Activated T-helper 17 cell treated with anti-CD3 and anti-CD28 coated beads, Interleukin-2, amount 50 U/mL, for 72 hours (primary cell): ENCODE data around the gene B9D1. TPM values are rescaled to one million over a fixed set of nuclear protein-coding genes. Genes with fewer than 3 reads are reported as not detected.
A peak's percentile ranks its signal among the peaks of the same experiment; 100 is the strongest.

Experiments
- ATAC-seq: fragments of 150-1000 bp; cut with Tn5 transposase; replicated peaks from 2 replicates; pipeline ENCODE4 v1.10.0; 2021; ENCODE audit warnings: mild to moderate bottlenecking, moderate library complexity
- H3K27ac Mint-ChIP-seq: one replicate; pipeline ENCODE4 v1.8.0; 2022; ENCODE audit warnings: mixed read lengths
- H3K27me3 Mint-ChIP-seq: one replicate; pipeline ENCODE4 v1.8.0; 2022; ENCODE audit warnings: mixed read lengths
- H3K36me3 Mint-ChIP-seq: one replicate; pipeline ENCODE4 v1.8.0; 2022; ENCODE audit warnings: low read depth, mild to moderate bottlenecking, mixed read lengths
- H3K4me1 Mint-ChIP-seq: one replicate; pipeline ENCODE4 v1.8.0; 2022; ENCODE audit warnings: mixed read lengths
- H3K4me3 Mint-ChIP-seq: one replicate; pipeline ENCODE4 v1.8.0; 2022; ENCODE audit warnings: mild to moderate bottlenecking, mixed read lengths
- H3K9me3 Mint-ChIP-seq: one replicate; pipeline ENCODE4 v1.8.0; 2022; ENCODE audit warnings: mixed read lengths
- total RNA-seq, 2 donors: library from RNA; stranded (reverse); gene quantifications; one replicate each; pipeline ENCODE4 v1.2.3, GENCODE V29; 2022

The B9D1 gene
- total RNA-seq, 2 donors from 2014 or later: 2.8 to 3.4 TPM

- no peak for ATAC-seq
- Mint-ChIP-seq H3K27ac (no peak overlapping the region), H3K27me3 (peaks cover 19% of the 10 kb centered on the region), H3K4me1 (peaks cover 22% of the 10 kb centered on the region), H3K9me3 (no peaks in the 10 kb centered on the region), H3K36me3 (no peaks in the 10 kb centered on the region), H3K4me3 (no peak overlapping the region)
Measured at GRCh38 chr17:19310151-19310550, 52.4 kb downstream of the B9D1 start.

- Mint-ChIP-seq H3K4me3 (no peak overlapping the region), H3K36me3 (no peaks in the 10 kb centered on the region), H3K27ac (no peak overlapping the region), H3K9me3 (no peaks in the 10 kb centered on the region), H3K27me3 (peaks cover 19% of the 10 kb centered on the region), H3K4me1 (peaks cover 23% of the 10 kb centered on the region)
- no peak for ATAC-seq
Measured at GRCh38 chr17:19309701-19310100, 52.8 kb downstream of the B9D1 start.

GRCh38 chr17:19308398-19308797 is 54.1 kb downstream of the B9D1 start:
- ATAC-seq: no peak

GRCh38 chr17:19307521-19307920 is 55.0 kb downstream of the B9D1 start:
- Mint-ChIP-seq H3K27me3 (peaks cover 19% of the 10 kb centered on the region), H3K27ac (no peak overlapping the region), H3K4me3 (no peak overlapping the region), H3K4me1 (peaks cover 23% of the 10 kb centered on the region), H3K36me3 (no peaks in the 10 kb centered on the region), H3K9me3 (no peaks in the 10 kb centered on the region)
- no peak for ATAC-seq

More at GRCh38 chr17:19308398-19308797, 54.1 kb downstream of the B9D1 start:
- H3K4me3 Mint-ChIP-seq: no peak overlapping the region
- no peaks in the 10 kb centered on the region for H3K36me3 Mint-ChIP-seq
- H3K9me3 Mint-ChIP-seq: no peaks in the 10 kb centered on the region
- H3K4me1 Mint-ChIP-seq: peaks cover 23% of the 10 kb centered on the region
- no peak overlapping the region for H3K27ac Mint-ChIP-seq
- H3K27me3 Mint-ChIP-seq: peaks cover 19% of the 10 kb centered on the region

- Mint-ChIP-seq H3K9me3 (no peaks in the 10 kb centered on the region), H3K27ac (no peak overlapping the region), H3K27me3 (peaks cover 19% of the 10 kb centered on the region), H3K4me1 (peaks cover 23% of the 10 kb centered on the region), H3K4me3 (peak overlapping the region; percentile 52), H3K36me3 (no peaks in the 10 kb centered on the region)
- peak; percentile 96 for ATAC-seq
Measured at GRCh38 chr17:19306160-19307111, 56.1 kb downstream of the B9D1 start.

- Mint-ChIP-seq H3K36me3 (no peaks in the 10 kb centered on the region), H3K4me3 (peak overlapping the region; percentile 52), H3K4me1 (peaks cover 23% of the 10 kb centered on the region), H3K9me3 (no peaks in the 10 kb centered on the region), H3K27me3 (peaks cover 19% of the 10 kb centered on the region), H3K27ac (no peak overlapping the region)
- no peak for ATAC-seq
Measured at GRCh38 chr17:19305761-19306159, 56.8 kb downstream of the B9D1 start.

- H3K4me1 Mint-ChIP-seq: peaks cover 23% of the 10 kb centered on the region
- H3K4me3 Mint-ChIP-seq: peak overlapping the region; percentile 52
- H3K27me3 Mint-ChIP-seq: peaks cover 19% of the 10 kb centered on the region
- no peak overlapping the region for H3K27ac Mint-ChIP-seq
- H3K36me3 Mint-ChIP-seq: no peaks in the 10 kb centered on the region
- ATAC-seq: no peak
- no peaks in the 10 kb centered on the region for H3K9me3 Mint-ChIP-seq
Measured at GRCh38 chr17:19305256-19305655, 57.3 kb downstream of the B9D1 start.

GRCh38 chr17:19304751-19305150 is 57.8 kb downstream of the B9D1 start:
- no peaks in the 10 kb centered on the region for H3K36me3 Mint-ChIP-seq
- peaks cover 19% of the 10 kb centered on the region for H3K27me3 Mint-ChIP-seq
- no peak for ATAC-seq
- H3K27ac Mint-ChIP-seq: no peak overlapping the region
- no peaks in the 10 kb centered on the region for H3K9me3 Mint-ChIP-seq
- H3K4me1 Mint-ChIP-seq: peaks cover 23% of the 10 kb centered on the region
- H3K4me3 Mint-ChIP-seq: no peak overlapping the region

GRCh38 chr17:19304209-19304608 is 58.3 kb downstream of the B9D1 start:
- H3K4me3 Mint-ChIP-seq: no peak overlapping the region
- peaks cover 19% of the 10 kb centered on the region for H3K27me3 Mint-ChIP-seq
- no peaks in the 10 kb centered on the region for H3K36me3 Mint-ChIP-seq
- H3K27ac Mint-ChIP-seq: no peak overlapping the region
- H3K9me3 Mint-ChIP-seq: no peaks in the 10 kb centered on the region
- H3K4me1 Mint-ChIP-seq: peaks cover 23% of the 10 kb centered on the region
- no peak for ATAC-seq

- Mint-ChIP-seq H3K4me1 (peaks cover 23% of the 10 kb centered on the region), H3K27me3 (peaks cover 18% of the 10 kb centered on the region), H3K4me3 (no peak overlapping the region)
Measured at GRCh38 chr17:19303367-19303776, 59.2 kb downstream of the B9D1 start.

GRCh38 chr17:19302791-19303331 is 59.7 kb downstream of the B9D1 start:
- H3K36me3 Mint-ChIP-seq: no peaks in the 10 kb centered on the region

More at GRCh38 chr17:19303367-19303776, 59.2 kb downstream of the B9D1 start:
- Mint-ChIP-seq H3K36me3 (no peaks in the 10 kb centered on the region), H3K27ac (no peak overlapping the region), H3K9me3 (no peaks in the 10 kb centered on the region)
- no peak for ATAC-seq

GRCh38 chr17:19301973-19302372 is 60.5 kb downstream of the B9D1 start:
- Mint-ChIP-seq H3K9me3 (no peaks in the 10 kb centered on the region), H3K4me1 (peaks cover 19% of the 10 kb centered on the region), H3K27me3 (peaks cover 12% of the 10 kb centered on the region), H3K4me3 (no peak overlapping the region), H3K36me3 (no peaks in the 10 kb centered on the region), H3K27ac (no peak overlapping the region)
- no peak for ATAC-seq

More at GRCh38 chr17:19302791-19303331, 59.7 kb downstream of the B9D1 start:
- peaks cover 23% of the 10 kb centered on the region for H3K4me1 Mint-ChIP-seq
- no peak overlapping the region for H3K4me3 Mint-ChIP-seq
- H3K27ac Mint-ChIP-seq: no peak overlapping the region
- H3K9me3 Mint-ChIP-seq: no peaks in the 10 kb centered on the region
- peaks cover 16% of the 10 kb centered on the region for H3K27me3 Mint-ChIP-seq
- ATAC-seq: no peak

GRCh38 chr17:19301274-19301951 is 61.1 kb downstream of the B9D1 start:
- Mint-ChIP-seq H3K36me3 (no peaks in the 10 kb centered on the region), H3K27me3 (peaks cover 7% of the 10 kb centered on the region), H3K27ac (no peak overlapping the region), H3K4me1 (peaks cover 14% of the 10 kb centered on the region), H3K9me3 (no peaks in the 10 kb centered on the region), H3K4me3 (no peak overlapping the region)
- no peak for ATAC-seq

- Mint-ChIP-seq H3K36me3 (no peaks in the 10 kb centered on the region), H3K9me3 (no peaks in the 10 kb centered on the region), H3K27me3 (no peaks in the 10 kb centered on the region), H3K4me1 (no peaks in the 10 kb centered on the region), H3K4me3 (no peak overlapping the region), H3K27ac (no peak overlapping the region)
- ATAC-seq: no peak
Measured at GRCh38 chr17:19299866-19300265, 62.7 kb downstream of the B9D1 start.
